ENCODE data around the gene CABP1. TPM values are rescaled to one million over a fixed set of nuclear protein-coding genes. Genes with fewer than 3 reads are reported as not detected.
A peak's percentile ranks its signal among the peaks of the same experiment; 100 is the strongest.

CABP1 gene
- total and polyA plus RNA-seq, 2 of the 13 experiments (the other 11 are each of a cell fraction or from before 2014, with no cell fraction given): not detected

- DNase-seq (ENCODE audit: low spot score): peak; percentile 94
- TF ChIP-seq ZNF451 (CRISPR knock-in tag; IDR thresholded peaks at IDR 0.05): no peak
- TF ChIP-seq RARA (CRISPR knock-in tag; IDR thresholded peaks at IDR 0.05): peak; percentile 26; the same call in 1 of the 2 replicates
- no peak for TF ChIP-seq POLR2AphosphoS2 (IDR thresholded peaks at IDR 0.05; ENCODE audit: low read depth, low read length)
- TF ChIP-seq HMG20A (CRISPR knock-in tag; IDR thresholded peaks at IDR 0.05; ENCODE audit: borderline replicate concordance): no peak
- TF ChIP-seq AGO1 (IDR thresholded peaks at IDR 0.05; ENCODE audit: low read depth, low read length, poor library complexity, severe bottlenecking): peak; percentile 18
- TF ChIP-seq PHB2 (IDR thresholded peaks at IDR 0.05; ENCODE audit: partially characterized antibody): no peak
- TF ChIP-seq ZNF780A (CRISPR knock-in tag; IDR thresholded peaks at IDR 0.05): no peak
- peak; percentile 71 for TF ChIP-seq ZNF44 (CRISPR knock-in tag; IDR thresholded peaks at IDR 0.05)
- TF ChIP-seq NR2F6 (IDR thresholded peaks at IDR 0.05): no peak
- TF ChIP-seq NR2F6 (CRISPR knock-in tag; IDR thresholded peaks at IDR 0.05): peak; percentile 37; the same call in 1 of the 2 replicates
- TF ChIP-seq ZNF75D (CRISPR knock-in tag; IDR thresholded peaks at IDR 0.05; ENCODE audit: borderline replicate concordance): no peak
- no peak for TF ChIP-seq ZNF414 (CRISPR knock-in tag; IDR thresholded peaks at IDR 0.05)
- TF ChIP-seq SNAPC5 (CRISPR knock-in tag; IDR thresholded peaks at IDR 0.05; ENCODE audit: borderline replicate concordance): no peak; the same call in 1 of the 2 replicates
- TF ChIP-seq EED (CRISPR knock-in tag; IDR thresholded peaks at IDR 0.05): no peak
- TF ChIP-seq ZNF296 (CRISPR knock-in tag; conservative IDR thresholded peaks at IDR 0.05): no peak
- TF ChIP-seq PHF21A (CRISPR knock-in tag; IDR thresholded peaks at IDR 0.05): peak; percentile 85
- peak; percentile 38; the same call in 1 of the 2 replicates for TF ChIP-seq BCL3 (CRISPR knock-in tag; IDR thresholded peaks at IDR 0.05)
- TF ChIP-seq ZNF800 (CRISPR knock-in tag; IDR thresholded peaks at IDR 0.05): no peak; the same call in none of the 2 replicates
- no peak for TF ChIP-seq RNF2 (conservative IDR thresholded peaks at IDR 0.05; ENCODE audit: low read depth)
- TF ChIP-seq ZSCAN21 (CRISPR knock-in tag; IDR thresholded peaks at IDR 0.05; ENCODE audit: borderline replicate concordance): peak; percentile 82; the same call in 1 of the 2 replicates
- peak; percentile 86; the same call in 1 of the 2 replicates for TF ChIP-seq SIN3A (IDR thresholded peaks at IDR 0.05; ENCODE audit: borderline replicate concordance, low read depth, low read length)
- TF ChIP-seq DMAP1 (CRISPR knock-in tag; IDR thresholded peaks at IDR 0.05): peak; percentile 91
Observed at GRCh38 chr12:120686690-120687577, 46.5 kb downstream of the CABP1 start, which contains the start of gene MLEC. TSS of gene MLEC (plus strand) at chr12:120687149. CDS start at chr12:120687297, 148 bp downstream.

More at GRCh38 chr12:120686690-120687577, 46.5 kb downstream of the CABP1 start, which contains the start of gene MLEC:
- Histone ChIP-seq H3K4me2 (ENCODE audit: low read depth, low read length) (peak within 1 kb of the TSS; percentile 98), H2AFZ (ENCODE audit: low read length) (peak within 1 kb of the TSS; percentile 71), H3K4me3 (replicated peaks in 1 of 3; ENCODE audit: insufficient read depth in 1 of 3, low read depth in 2 of 3, low read length in 3 of 3) (peak within 1 kb of the TSS; percentile 83 to 91 (median 86)), H3K27me3 (ENCODE audit: control insufficient read depth in 1 of 2, insufficient read depth in 2 of 2, low read length in 2 of 2) (no peaks in the 10 kb centered on the region), H3K9ac (ENCODE audit: insufficient read depth, low read depth, low read length) (peak within 1 kb of the TSS; percentile 85), H3K79me2 (ENCODE audit: insufficient read depth, low read length) (peaks cover 48% of the 10 kb centered on the region), H4K20me1 (ENCODE audit: insufficient read depth, low read length) (peaks cover 23% of the 10 kb centered on the region), H3K27ac (ENCODE audit: extremely low read length, insufficient read depth, low read length) (peak within 1 kb of the TSS; percentile 94), H3K9me3 (ENCODE audit: low read length) (no peaks in the 10 kb centered on the region), H3K36me3 (replicated peaks in 1 of 2; ENCODE audit: control insufficient read depth in 1 of 2, insufficient read depth in 2 of 2, low read length in 2 of 2) (no peaks in the 10 kb centered on the region), H3K4me1 (ENCODE audit: insufficient read depth, low read length) (peaks cover 51% of the 10 kb centered on the region)
- in situ Hi-C loops (cut with HindIII; ENCODE audit: extremely low pct_ligation_motif_present, low pct_unique_long_range_greater_than_20kb): no loop called here
- BruUV-seq (replicated peaks): no TSS peak
- CTCF ChIA-PET (ENCODE audit: low intra/inter-chr PET ratio, low total read pairs): no interaction called here
- FAIRE-seq (no peak), ATAC-seq (peak; percentile 87)
- 0% methylated on average over 3 of the region's 84 CpGs for WGBS (ENCODE audit: low lambda C conversion rate)
- POLR2A ChIA-PET: interaction anchor here (0.6 to 1.4 kb wide), 8 partner anchors 23 to 294 kb away, joined by 3 to 4 read pairs (median 3); partner anchors contain the start of genes HNF1A, POP5 and UNC119B
- intact Hi-C loops (cut with micrococcal nuclease; ENCODE audit: unreplicated experiment): loop anchor here (5.0 kb wide), 2 partner anchors 40 to 1390 kb away; partner anchors contain the start of gene MLXIP
